NCI-H2227 (cell line): Measurements from ENCODE around the gene HPGDS.
"Not testable (repeated sequence)": the region's sequence is repeated elsewhere in the genome, so short reads cannot be mapped to it uniquely, and the experiment has no call there.

Experiments used
- DNase-seq: peaks from one replicate; lab custom pipeline; 2025; ENCODE audit not compliant: unreplicated experiment; lab: John Stamatoyannopoulos, UW

Gene HPGDS

GRCh38 chr4:94342694-94343093 lies at the start of gene HPGDS:
HPGDS (minus strand) TSS chr4:94342836; CDS start chr4:94334629, 8,207 bp downstream.
- DNase-seq = no peak

GRCh38 chr4:94390804-94391410 lies 48.3 kb upstream of the HPGDS start:
- no peak for DNase-seq

GRCh38 chr4:94389595-94390267 lies 47.1 kb upstream of the HPGDS start:
- no peak for DNase-seq

- DNase-seq = not testable (repeated sequence)
Measured at GRCh38 chr4:94387965-94388364, 45.3 kb upstream of the HPGDS start.

GRCh38 chr4:94385452-94385851 lies 42.8 kb upstream of the HPGDS start:
- DNase-seq = not testable (repeated sequence)

- not testable (repeated sequence) for DNase-seq
Measured at GRCh38 chr4:94382891-94383290, 40.3 kb upstream of the HPGDS start.

- DNase-seq = peak; percentile 6
Measured at GRCh38 chr4:94378047-94378446, 35.4 kb upstream of the HPGDS start.

- DNase-seq = no peak
Measured at GRCh38 chr4:94377294-94377693, 34.7 kb upstream of the HPGDS start.

- no peak for DNase-seq
Measured at GRCh38 chr4:94375364-94375763, 32.7 kb upstream of the HPGDS start.

GRCh38 chr4:94373752-94374151 lies 31.1 kb upstream of the HPGDS start:
- DNase-seq = no peak

GRCh38 chr4:94372991-94373390 lies 30.4 kb upstream of the HPGDS start:
- no peak for DNase-seq

- no peak for DNase-seq
Measured at GRCh38 chr4:94372228-94372978, 29.8 kb upstream of the HPGDS start.

GRCh38 chr4:94371290-94371689 lies 28.7 kb upstream of the HPGDS start:
- DNase-seq = no peak

- DNase-seq = no peak
Measured at GRCh38 chr4:94370533-94371254, 28.1 kb upstream of the HPGDS start.

- DNase-seq = no peak
Measured at GRCh38 chr4:94369046-94369445, 26.4 kb upstream of the HPGDS start.

- no peak for DNase-seq
Measured at GRCh38 chr4:94368459-94368858, 25.8 kb upstream of the HPGDS start.

- DNase-seq = no peak
Measured at GRCh38 chr4:94365304-94365703, 22.7 kb upstream of the HPGDS start.

GRCh38 chr4:94364527-94364926 lies 21.9 kb upstream of the HPGDS start:
- no peak for DNase-seq

GRCh38 chr4:94363136-94363655 lies 20.6 kb upstream of the HPGDS start:
- no peak for DNase-seq

- DNase-seq = no peak
Measured at GRCh38 chr4:94359838-94360237, 17.2 kb upstream of the HPGDS start.

- no peak for DNase-seq
Measured at GRCh38 chr4:94359221-94359620, 16.6 kb upstream of the HPGDS start.
